Thoracic aorta (tissue), 2 donors: ENCODE data around the gene SLC35F1. TPM values are rescaled to one million over a fixed set of nuclear protein-coding genes. Genes with fewer than 3 reads are reported as not detected.

Experiments used
- ATAC-seq: fragments of 150-250 bp; one replicate; pipeline ENCODE4 v1.8.0; 2017; ENCODE audit warnings: low read depth; ENCODE audit not compliant: insufficient number of reproducible peaks, low FRiP score
- DNase-seq: peaks from one replicate; pipeline ENCODE4 v3.0.0-alpha.2; 2020; ENCODE audit warnings: low spot score
- H3K27ac ChIP-seq, 2 donors: fragments of 200-600 bp; sonication (generic); 1 replicate in 1 of 2; 2 replicates in 1 of 2; pipeline ENCODE4 v1.5.1; 2016; ENCODE audit warnings: mild to moderate bottlenecking in 2 of 2, moderate library complexity in 2 of 2
- H3K27me3 ChIP-seq: fragments of 200-600 bp; sonication (generic); replicated peaks from 2 replicates; pipeline ENCODE4 v1.6.0; 2016; ENCODE audit warnings: mild to moderate bottlenecking; ENCODE audit not compliant: insufficient read depth
- H3K36me3 ChIP-seq: fragments of 200-600 bp; sonication (generic); one replicate; pipeline ENCODE4 v1.5.1; 2016
- H3K4me1 ChIP-seq, 2 donors: fragments of 200-600 bp; sonication (generic); 1 replicate in 1 of 2; 2 replicates in 1 of 2; pipeline versions ENCODE4 v1.5.1 to v1.6.0; 2016; ENCODE audit warnings: low read depth in 2 of 2, mild to moderate bottlenecking in 1 of 2; ENCODE audit not compliant: control insufficient read depth in 1 of 2
- H3K4me3 ChIP-seq: fragments of 200-600 bp; sonication (generic); 2 replicates; pipeline ENCODE4 v1.5.1; 2016; ENCODE audit warnings: mild to moderate bottlenecking
- H3K9me3 ChIP-seq: fragments of 200-600 bp; sonication (generic); 2 replicates; pipeline ENCODE4 v1.5.1; 2016
- total RNA-seq, 2 donors: library from RNA; depleted of rRNA; stranded (reverse); fragments of >200 nt; gene quantifications; one replicate each; pipeline versions ENCODE4 v1.1.0 to v1.2.3, GENCODE V29; 2016
- TF ChIP-seq, protein P1 (sequence below): fragments of 200-600 bp; sonication (generic); IDR thresholded peaks from one replicate; pipeline ENCODE4 v1.5.1; 2019; ENCODE audit warnings: antibody characterized with exemption

The SLC35F1 gene
- total RNA-seq, 2 donors from 2014 or later: 0.81 to 3.0 TPM

- ATAC-seq (no peak), DNase-seq (no peak)
- Histone ChIP-seq H3K27me3 (no peaks in the 10 kb centered on the region), H3K4me3 (no peak overlapping the region), H3K36me3 (no peaks in the 10 kb centered on the region), H3K4me1 (no peaks in the 10 kb centered on the region), H3K27ac (no peak overlapping the region), H3K9me3 (no peaks in the 10 kb centered on the region)
- TF ChIP-seq, protein P1, sequence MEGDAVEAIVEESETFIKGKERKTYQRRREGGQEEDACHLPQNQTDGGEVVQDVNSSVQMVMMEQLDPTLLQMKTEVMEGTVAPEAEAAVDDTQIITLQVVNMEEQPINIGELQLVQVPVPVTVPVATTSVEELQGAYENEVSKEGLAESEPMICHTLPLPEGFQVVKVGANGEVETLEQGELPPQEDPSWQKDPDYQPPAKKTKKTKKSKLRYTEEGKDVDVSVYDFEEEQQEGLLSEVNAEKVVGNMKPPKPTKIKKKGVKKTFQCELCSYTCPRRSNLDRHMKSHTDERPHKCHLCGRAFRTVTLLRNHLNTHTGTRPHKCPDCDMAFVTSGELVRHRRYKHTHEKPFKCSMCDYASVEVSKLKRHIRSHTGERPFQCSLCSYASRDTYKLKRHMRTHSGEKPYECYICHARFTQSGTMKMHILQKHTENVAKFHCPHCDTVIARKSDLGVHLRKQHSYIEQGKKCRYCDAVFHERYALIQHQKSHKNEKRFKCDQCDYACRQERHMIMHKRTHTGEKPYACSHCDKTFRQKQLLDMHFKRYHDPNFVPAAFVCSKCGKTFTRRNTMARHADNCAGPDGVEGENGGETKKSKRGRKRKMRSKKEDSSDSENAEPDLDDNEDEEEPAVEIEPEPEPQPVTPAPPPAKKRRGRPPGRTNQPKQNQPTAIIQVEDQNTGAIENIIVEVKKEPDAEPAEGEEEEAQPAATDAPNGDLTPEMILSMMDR: no peak
Measured at GRCh38 chr6:118122161-118122725, 215.2 kb downstream of the SLC35F1 start.

DNA sequence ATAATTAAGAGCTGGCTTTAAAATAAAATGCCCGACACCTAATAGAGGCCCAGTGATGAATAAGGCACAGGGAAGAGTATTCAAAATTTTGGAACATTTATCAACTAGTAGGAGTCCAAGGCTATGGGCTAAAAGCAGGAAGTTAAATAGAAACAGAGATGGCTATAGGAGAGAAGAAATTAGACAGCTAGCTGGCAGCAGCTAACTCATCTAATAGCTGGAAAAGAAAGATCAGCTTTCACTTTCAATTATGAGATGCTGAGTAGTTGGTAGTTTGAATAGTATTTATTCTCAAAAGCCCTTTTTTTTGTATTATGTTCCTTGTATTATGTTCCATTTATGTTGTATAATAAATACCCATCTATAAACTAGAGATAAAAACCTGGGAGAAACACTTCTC lies 215.7 kb downstream of the SLC35F1 start:
- Histone ChIP-seq H3K27me3 (no peaks in the 10 kb centered on the region), H3K4me1 (no peaks in the 10 kb centered on the region), H3K27ac (no peak overlapping the region), H3K9me3 (no peaks in the 10 kb centered on the region), H3K36me3 (no peaks in the 10 kb centered on the region), H3K4me3 (no peak overlapping the region)
- ATAC-seq (no peak), DNase-seq (no peak)
- TF ChIP-seq, protein P1: no peak

DNA sequence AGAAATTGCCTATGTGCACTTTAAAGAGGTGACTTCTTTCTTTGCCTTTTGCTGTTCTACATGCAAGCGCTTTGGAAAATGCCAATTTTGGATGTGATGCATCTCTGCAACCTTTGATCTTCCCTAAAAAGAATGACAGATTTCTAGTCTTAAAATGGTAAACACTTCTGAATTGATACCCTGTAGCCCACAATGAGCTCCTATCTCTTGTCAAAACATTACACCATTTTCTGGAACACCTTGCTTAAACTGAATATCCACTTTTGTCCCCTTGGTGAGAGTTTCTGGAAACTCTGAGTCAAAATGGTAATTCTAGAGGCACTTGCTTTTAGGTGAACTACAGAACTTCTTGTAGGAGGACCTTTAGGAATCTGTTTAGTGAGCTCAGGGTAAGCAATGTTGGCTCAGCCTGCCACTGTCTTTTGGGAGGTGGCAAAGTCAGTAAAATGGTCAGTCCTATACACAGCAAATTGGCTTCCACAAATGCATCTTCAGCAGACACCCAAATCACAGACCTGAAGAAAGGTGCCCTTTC lies 216.5 kb downstream of the SLC35F1 start:
- Histone ChIP-seq H3K27ac (no peak overlapping the region), H3K36me3 (no peaks in the 10 kb centered on the region), H3K9me3 (no peaks in the 10 kb centered on the region), H3K27me3 (no peaks in the 10 kb centered on the region), H3K4me3 (no peak overlapping the region), H3K4me1 (no peaks in the 10 kb centered on the region)
- no peak for DNase-seq
- TF ChIP-seq, protein P1: no peak
- no peak for ATAC-seq

- ATAC-seq (no peak), DNase-seq (no peak)
- TF ChIP-seq, protein P1: no peak
- Histone ChIP-seq H3K36me3 (no peaks in the 10 kb centered on the region), H3K27me3 (no peaks in the 10 kb centered on the region), H3K4me3 (no peak overlapping the region), H3K4me1 (no peaks in the 10 kb centered on the region), H3K9me3 (no peaks in the 10 kb centered on the region), H3K27ac (no peak overlapping the region)
Measured at GRCh38 chr6:118124851-118125250, 217.8 kb downstream of the SLC35F1 start.

DNA sequence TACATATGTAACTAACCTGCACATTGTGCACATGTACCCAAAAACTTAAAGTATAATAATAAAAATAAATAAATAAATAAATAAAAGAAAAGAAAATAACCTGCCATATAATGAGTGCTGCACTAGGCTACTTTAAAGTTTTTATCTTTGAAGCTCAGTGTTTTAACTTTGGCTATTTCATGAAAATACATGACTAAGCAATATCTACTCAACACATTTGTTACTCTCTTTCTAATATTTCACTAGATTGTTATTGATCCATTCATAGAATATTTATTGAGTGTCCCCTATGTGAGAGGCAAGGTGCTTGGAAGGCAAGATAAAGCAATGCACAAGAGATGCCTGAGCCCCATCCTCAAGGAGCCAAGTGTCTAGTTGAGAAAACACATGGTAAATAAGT lies 221.7 kb downstream of the SLC35F1 start:
- DNase-seq: no peak
- H3K9me3 ChIP-seq: no peaks in the 10 kb centered on the region
- H3K36me3 ChIP-seq: no peaks in the 10 kb centered on the region
- no peaks in the 10 kb centered on the region for H3K4me1 ChIP-seq
- no peaks in the 10 kb centered on the region for H3K27me3 ChIP-seq
- ATAC-seq: no peak
- H3K4me3 ChIP-seq: no peak overlapping the region
- TF ChIP-seq, protein P1: no peak
- H3K27ac ChIP-seq: no peak overlapping the region
